GM18505 (cell line): ENCODE data around the gene VGLL3.

Source experiments
- ATAC-seq: cut with Tn5 transposase; IDR thresholded peaks from one replicate; pipeline ENCODE4 v1.9.1; 2021; ENCODE audit not compliant: unreplicated experiment
- POLR2A ChIP-seq: IDR thresholded peaks from 4 replicates; pipeline ENCODE4 v1.6.1; 2011; ENCODE audit warnings: borderline replicate concordance; ENCODE audit not compliant: insufficient read depth, insufficient read length; ENCODE audit errors: extremely low read depth

Gene VGLL3

DNA sequence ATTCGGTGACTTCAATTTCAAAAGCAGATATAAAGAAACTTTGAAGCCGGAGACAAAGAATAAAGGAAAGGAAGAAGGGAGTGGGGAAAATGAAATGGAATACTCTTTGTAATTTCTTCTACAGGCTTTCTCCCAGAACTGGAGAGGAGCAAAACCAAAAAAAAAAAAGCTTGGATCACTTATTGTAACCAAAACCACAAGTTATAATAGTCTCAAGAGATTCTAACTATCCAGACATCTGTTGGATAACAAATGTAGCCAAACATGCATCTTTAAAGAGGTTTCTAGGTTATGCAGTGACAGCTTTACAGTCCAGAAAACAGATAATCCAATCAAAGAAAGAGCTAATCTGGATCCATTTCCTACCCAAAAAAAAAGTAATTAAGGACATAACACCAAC, 36.2 kb downstream of the VGLL3 start:
- TF ChIP-seq POLR2A = no peak
- ATAC-seq = no peak

DNA sequence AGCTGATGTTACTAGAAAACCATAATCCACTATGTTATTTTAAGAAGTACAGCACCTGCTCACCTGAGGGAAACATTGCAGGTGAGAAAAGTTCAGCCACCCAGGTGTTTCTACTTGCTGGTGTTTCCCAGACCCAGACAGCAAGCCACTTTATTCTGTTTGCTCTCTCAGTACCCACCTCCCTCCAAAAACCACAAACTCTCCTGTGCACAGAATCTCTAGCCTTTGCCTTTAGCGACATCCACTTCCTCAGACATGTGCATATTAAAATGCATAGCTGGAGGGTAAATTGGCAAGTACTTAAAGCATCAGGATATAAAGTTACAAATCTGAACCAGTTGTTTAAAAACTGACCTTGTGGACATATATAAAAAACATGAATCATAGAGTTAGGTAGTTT, 36.7 kb downstream of the VGLL3 start:
- no peak for ATAC-seq
- no peak for TF ChIP-seq POLR2A

DNA sequence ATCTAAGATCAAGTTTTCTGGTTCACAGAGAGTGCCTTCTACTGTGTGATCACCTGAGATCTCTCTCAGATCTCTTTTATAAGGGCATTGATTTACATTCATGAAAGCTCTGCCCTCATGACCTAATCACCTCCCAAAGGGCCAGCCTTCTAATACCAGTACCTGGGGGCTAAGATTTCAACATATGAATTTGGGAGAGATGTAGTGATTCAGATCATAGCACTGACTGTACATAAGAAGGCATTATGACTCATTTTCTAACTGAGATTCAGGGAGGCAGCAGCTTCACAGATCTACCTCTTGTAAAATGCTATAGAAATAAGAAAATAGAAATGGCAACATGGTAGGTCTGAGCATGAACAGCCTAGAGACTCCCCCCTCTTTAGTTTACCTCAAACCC, 39.6 kb downstream of the VGLL3 start:
- TF ChIP-seq POLR2A = no peak

DNA sequence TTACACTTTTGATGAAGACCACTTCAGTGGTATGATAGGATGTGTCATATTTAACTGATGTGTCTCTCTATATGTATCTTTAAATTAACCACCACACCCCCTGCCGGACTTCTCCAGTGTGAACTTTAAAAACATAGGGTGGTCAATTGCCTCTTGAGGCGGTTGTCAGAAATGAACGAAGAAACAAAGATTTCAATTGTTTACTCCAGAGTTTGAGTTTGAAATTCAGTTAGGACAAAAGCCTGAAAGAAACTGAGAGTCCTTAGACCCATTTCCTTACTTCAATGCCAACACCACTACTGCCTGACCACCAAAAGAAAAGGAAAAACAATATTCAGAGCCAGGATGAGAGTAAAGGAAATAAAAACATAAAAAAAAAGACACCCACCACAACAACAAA, 40.2 kb downstream of the VGLL3 start:
- ATAC-seq = no peak
- no peak for TF ChIP-seq POLR2A

More for the DNA sequence above, 39.6 kb downstream of the VGLL3 start:
- ATAC-seq = no peak

DNA sequence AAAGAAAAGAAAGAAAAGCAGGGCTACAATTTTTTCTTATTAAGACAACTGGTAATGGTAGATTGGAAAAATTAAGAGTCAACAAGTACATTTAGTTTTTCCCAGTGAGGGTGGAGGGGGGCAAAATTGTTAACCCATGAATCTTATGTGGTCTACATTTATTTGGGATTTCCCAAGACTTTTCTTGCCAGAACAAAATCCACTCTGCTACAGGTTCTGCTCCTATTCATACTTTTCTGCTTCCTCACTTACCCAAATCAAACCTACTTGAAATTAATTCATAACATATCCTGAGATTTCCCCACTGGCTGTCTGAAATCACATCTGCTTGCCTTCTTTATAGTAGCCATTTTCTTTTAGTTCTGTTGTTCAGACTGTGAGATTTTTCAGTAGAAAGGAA, 41.1 kb downstream of the VGLL3 start:
- ATAC-seq = no peak
- no peak for TF ChIP-seq POLR2A

DNA sequence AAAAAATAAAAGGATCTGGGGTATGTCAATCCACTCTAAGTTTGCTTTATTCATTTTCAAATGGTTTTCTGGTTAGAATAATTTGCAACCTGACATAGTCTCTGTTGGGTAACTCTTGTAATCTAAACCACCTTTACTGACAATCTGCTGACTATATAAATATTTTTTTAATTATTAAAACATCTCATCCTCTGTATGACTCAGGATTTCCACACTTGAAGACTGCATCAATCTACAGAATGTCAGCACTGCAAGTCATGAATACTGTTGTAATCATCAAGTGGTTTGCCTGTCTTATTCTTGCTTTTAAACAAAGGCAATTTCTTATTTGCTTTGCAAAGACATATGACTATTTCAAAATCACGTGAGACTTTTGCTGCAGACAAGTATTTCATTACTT, 42.1 kb downstream of the VGLL3 start:
- TF ChIP-seq POLR2A = no peak
- no peak for ATAC-seq

DNA sequence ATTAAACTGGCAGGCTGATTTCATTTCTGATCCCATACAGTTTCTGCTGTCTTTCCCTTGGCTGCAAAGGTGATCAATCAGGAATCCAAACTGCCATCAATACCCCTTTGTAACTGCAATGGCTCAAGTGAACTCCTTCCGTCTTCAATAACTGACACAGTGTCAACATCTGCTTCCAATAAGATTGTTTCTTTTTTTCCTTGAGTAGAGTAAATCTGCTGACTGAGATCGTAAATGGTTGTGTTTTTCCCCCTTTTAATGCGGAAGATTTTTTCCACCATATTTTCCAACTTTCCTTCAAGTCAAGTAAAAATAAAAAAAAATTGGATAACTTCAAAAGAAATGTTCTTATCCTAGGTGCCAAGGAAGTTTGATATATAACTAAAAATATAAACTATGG, 48.7 kb downstream of the VGLL3 start:
- ATAC-seq = no peak

DNA sequence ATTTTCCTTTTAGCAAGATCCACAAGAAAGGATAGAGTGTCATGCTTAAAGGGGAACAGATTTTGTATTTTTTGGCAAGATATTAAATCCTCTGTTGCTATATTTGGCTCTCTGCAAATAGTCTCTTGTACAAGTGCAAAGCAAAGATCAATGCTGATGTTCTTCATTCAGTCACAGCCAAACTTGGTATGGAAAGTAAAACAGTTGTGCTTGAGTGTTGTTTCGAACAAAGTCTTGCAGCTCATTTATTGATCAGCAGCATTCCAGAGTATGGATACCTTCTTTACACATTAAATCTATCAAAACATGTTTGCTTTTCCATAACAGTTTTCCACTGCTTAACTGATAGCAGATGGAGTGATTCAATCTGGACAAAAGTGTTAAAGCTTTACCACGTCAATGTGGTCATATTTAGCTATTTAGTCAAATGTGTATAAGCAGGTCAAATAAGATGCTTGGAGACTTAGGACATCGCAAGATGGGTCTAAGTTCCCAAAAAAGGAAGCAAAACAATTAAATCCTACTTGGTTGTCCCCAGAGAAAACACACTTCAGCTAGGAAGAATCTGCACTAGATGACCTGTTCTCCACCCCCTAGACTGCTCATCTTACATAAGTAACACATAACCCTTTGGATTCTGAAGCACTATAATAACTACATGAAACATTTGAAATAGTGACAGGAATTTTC, 52.4 kb downstream of the VGLL3 start:
- ATAC-seq = no peak
- TF ChIP-seq POLR2A = no peak

More for the DNA sequence above, 48.7 kb downstream of the VGLL3 start:
- TF ChIP-seq POLR2A = no peak

DNA sequence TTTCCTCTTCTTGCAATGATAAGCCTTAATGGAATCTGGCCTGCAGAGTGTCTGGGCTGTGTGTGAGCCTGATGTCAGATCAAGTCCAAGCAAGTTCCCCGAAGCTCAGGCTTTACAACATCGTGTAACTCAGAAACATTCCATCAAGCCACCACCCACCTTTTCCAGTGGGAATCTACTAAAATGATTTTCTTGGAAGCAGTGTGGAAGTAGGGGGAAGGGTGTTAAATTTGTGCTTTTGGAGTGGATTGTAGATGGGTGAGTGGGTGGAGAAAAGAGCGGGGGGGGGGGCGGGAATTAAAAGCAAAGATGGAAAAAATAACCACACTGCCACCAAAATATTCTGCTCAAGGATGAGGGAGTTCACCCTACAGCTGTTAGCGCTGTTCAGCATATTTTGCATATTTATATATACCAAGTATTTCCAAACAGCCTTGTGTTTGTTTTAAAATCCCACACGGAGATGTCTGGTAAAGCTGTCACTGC, 53.6 kb downstream of the VGLL3 start:
- no peak for TF ChIP-seq POLR2A
- no peak for ATAC-seq

DNA sequence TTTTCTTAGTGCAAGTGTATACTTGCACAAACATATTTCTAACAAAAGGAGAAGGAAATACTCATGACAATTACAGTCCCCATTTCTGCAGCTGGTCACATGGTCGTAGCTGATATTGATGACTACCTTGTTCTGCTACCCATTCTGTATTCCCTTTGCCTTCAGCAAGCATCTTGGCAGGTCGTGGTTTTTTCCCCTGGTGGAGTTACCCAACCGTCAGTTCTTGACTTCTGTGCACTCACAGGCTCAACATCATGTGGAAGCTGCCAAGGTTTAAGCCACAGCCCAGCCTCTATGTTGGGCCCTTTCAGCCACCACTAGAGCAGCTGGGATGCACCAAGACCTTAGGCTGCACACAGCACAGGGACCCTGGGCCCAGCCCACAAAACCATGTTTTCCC, 56.1 kb downstream of the VGLL3 start:
- no peak for ATAC-seq
- no peak for TF ChIP-seq POLR2A

DNA sequence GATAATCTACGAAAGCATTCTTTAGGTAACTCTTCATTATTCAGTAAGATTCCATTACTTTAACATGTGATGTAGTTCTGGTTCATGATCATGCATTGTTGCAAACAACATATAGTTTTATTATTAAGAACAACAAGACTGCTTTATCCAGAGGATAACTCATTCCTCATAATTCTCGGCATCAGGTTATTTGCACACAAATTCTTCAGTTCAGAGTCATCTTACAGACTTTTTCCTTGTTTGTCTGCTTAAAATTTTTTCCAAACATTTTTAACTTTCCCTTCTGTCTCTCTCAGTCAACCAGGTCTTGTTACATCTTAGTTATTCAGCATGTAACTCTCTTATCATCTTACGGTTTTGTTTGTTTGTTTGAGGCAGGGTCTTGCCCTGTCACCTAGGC, 60.1 kb downstream of the VGLL3 start:
- no peak for TF ChIP-seq POLR2A
- ATAC-seq = no peak

DNA sequence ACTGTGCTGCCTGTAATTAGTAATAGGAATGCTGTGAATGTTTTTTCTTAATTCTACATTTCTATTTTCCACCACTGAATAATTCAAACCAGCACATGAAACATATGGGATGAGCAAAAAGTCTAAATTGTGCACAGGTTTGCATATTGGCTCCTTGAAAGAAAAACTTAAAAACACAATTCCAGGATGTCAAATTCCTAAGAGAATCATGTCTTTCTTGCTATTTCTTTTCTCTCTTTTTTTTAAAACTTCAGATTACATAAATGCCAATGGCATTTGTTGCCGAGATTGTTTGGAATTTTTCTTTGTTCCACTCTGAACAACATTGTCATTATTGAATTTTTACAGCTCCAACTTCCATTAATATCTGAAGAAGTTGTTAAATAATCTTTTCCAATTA, 60.8 kb downstream of the VGLL3 start:
- ATAC-seq = no peak
- no peak for TF ChIP-seq POLR2A

DNA sequence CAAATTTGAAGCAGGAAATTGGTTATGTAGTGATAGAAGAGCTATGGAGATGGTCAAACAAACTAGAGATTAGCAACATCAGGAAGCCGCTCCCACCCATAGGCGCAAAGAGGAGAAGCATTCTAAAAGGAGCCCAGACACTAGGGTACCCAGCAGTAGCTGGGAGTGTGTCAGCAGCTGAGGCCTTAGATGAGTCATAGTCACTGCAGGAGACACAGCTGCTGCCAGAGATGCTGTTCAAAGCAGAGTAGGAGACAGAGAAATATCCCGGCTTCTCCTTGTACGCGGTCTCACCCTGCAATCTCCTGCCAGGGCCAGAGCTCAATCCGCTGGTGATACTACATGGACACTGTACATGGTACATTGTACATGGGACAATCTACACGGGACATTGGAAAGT, 61.9 kb downstream of the VGLL3 start:
- no peak for TF ChIP-seq POLR2A
- no peak for ATAC-seq

DNA sequence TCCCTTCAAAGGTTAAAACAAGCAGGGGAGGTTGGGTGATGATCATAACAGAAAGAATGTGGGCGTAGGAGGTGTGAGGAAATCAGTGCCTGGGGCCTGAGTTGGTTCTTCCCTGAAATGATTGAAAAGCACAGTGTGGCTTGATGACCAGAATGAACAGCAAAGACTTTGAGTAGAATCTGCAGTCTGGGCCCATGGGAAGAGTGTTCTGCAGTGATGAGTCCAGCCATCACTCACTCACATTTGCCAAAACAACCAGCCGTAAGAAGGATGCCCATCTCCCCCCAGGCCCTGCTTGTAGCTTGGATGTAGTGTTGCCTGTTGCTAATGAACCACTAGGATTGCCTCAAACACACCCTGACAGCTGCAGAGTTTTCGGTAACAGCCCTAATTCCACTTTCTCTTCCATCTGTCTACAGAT, 67.9 kb downstream of the VGLL3 start:
- TF ChIP-seq POLR2A = no peak
- ATAC-seq = no peak
